Measurements from ENCODE around the gene CDC20.
A peak's percentile ranks its signal among the peaks of the same experiment; 100 is the strongest.

The CDC20 gene

DNA sequence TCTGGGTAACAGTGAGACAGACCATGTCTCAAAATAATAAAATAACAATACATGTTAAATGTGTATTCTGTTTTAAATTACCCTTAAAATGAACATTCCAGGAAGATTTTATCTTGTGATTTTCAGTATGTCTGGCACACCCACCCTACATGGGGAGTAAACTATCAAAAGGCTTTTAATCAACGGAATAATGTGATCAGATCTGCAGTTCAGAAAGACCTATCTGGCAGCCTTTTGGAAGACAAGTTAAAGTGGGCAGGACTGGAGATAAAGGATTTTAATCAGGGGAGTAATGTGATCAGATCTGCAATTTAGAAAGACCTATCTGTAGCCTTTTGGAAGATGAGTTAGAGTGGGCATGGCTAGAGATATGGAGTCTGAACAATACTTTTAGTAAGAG, 20.7 kb downstream of the CDC20 start:
- no peak overlapping the region for H3K4me3 ChIP-seq (ENCODE audit: low read length in 2 of 2)
- no peaks in the 10 kb centered on the region for H3K4me1 ChIP-seq (ENCODE audit: control insufficient read depth in 2 of 2, insufficient read depth in 2 of 2, low read length in 2 of 2)
- H3K9me3 ChIP-seq (ENCODE audit: control insufficient read depth in 2 of 2, low read length in 2 of 2) = no peaks in the 10 kb centered on the region
- H3K27ac ChIP-seq (ENCODE audit: low read depth in 2 of 2, low read length in 2 of 2) = no peak overlapping the region
- no peaks in the 10 kb centered on the region for H3K27me3 ChIP-seq (ENCODE audit: control insufficient read depth in 2 of 2, insufficient read depth in 2 of 2, low read length in 2 of 2)
- H3K36me3 ChIP-seq (ENCODE audit: control insufficient read depth in 2 of 2, insufficient read depth in 2 of 2, low read length in 2 of 2) = peaks cover 33% of the 10 kb centered on the region in 2 donors
- H3K9ac ChIP-seq (ENCODE audit: low read depth in 1 of 2, low read length in 2 of 2) = no peak overlapping the region

DNA sequence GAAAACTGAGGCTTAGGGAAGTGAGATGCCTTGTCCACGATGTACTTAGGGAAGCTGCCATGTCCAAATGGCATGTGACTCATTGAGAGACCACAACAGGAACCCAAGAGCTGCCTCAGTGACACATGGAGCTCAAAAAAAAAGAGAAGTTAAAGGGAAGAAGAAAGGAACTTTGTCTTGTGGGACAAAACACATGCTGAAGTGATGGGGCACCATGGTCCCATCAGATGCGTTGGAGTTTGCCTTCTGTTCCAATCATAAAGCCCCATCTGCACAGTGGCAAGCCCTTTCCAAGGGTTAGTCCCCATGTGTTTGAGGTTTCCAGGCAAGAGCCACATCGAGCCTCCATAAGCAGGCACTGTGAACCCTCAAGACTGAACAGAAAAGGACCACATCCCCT, 22.8 kb downstream of the CDC20 start:
- Histone ChIP-seq H3K9ac (ENCODE audit: low read depth in 1 of 2, low read length in 2 of 2) (no peak overlapping the region), H3K36me3 (ENCODE audit: control insufficient read depth in 2 of 2, insufficient read depth in 2 of 2, low read length in 2 of 2) (peaks cover 53 to 55% of the 10 kb centered on the region in 2 donors), H3K27ac (ENCODE audit: low read depth in 2 of 2, low read length in 2 of 2) (peak overlapping the region in 1 of 2 donors; percentile 6), H3K27me3 (ENCODE audit: control insufficient read depth in 2 of 2, insufficient read depth in 2 of 2, low read length in 2 of 2) (no peaks in the 10 kb centered on the region), H3K4me3 (ENCODE audit: low read length in 2 of 2) (no peak overlapping the region), H3K4me1 (ENCODE audit: control insufficient read depth in 2 of 2, insufficient read depth in 2 of 2, low read length in 2 of 2) (no peaks in the 10 kb centered on the region), H3K9me3 (ENCODE audit: control insufficient read depth in 2 of 2, low read length in 2 of 2) (no peaks in the 10 kb centered on the region)

GRCh38 chr1:43382027-43382779, 23.4 kb downstream of the CDC20 start:
- no peak overlapping the region for H3K4me3 ChIP-seq (ENCODE audit: low read length in 2 of 2)
- H3K36me3 ChIP-seq (ENCODE audit: control insufficient read depth in 2 of 2, insufficient read depth in 2 of 2, low read length in 2 of 2) = peaks cover 55 to 60% of the 10 kb centered on the region in 2 donors
- no peaks in the 10 kb centered on the region for H3K9me3 ChIP-seq (ENCODE audit: control insufficient read depth in 2 of 2, low read length in 2 of 2)
- H3K4me1 ChIP-seq (ENCODE audit: control insufficient read depth in 2 of 2, insufficient read depth in 2 of 2, low read length in 2 of 2) = no peaks in the 10 kb centered on the region
- H3K27ac ChIP-seq (ENCODE audit: low read depth in 2 of 2, low read length in 2 of 2) = peak overlapping the region in 1 of 2 donors; percentile 6
- no peak overlapping the region for H3K9ac ChIP-seq (ENCODE audit: low read depth in 1 of 2, low read length in 2 of 2)
- H3K27me3 ChIP-seq (ENCODE audit: control insufficient read depth in 2 of 2, insufficient read depth in 2 of 2, low read length in 2 of 2) = no peaks in the 10 kb centered on the region

- no peaks in the 10 kb centered on the region for H3K27me3 ChIP-seq (ENCODE audit: control insufficient read depth in 2 of 2, insufficient read depth in 2 of 2, low read length in 2 of 2)
- peaks cover 58 to 68% of the 10 kb centered on the region in 2 donors for H3K36me3 ChIP-seq (ENCODE audit: control insufficient read depth in 2 of 2, insufficient read depth in 2 of 2, low read length in 2 of 2)
- no peak overlapping the region for H3K27ac ChIP-seq (ENCODE audit: low read depth in 2 of 2, low read length in 2 of 2)
- H3K9me3 ChIP-seq (ENCODE audit: control insufficient read depth in 2 of 2, low read length in 2 of 2) = no peaks in the 10 kb centered on the region
- H3K4me1 ChIP-seq (ENCODE audit: control insufficient read depth in 2 of 2, insufficient read depth in 2 of 2, low read length in 2 of 2) = peaks cover 4 to 7% of the 10 kb centered on the region in 2 donors
- no peak overlapping the region for H3K9ac ChIP-seq (ENCODE audit: low read depth in 1 of 2, low read length in 2 of 2)
- H3K4me3 ChIP-seq (ENCODE audit: low read length in 2 of 2) = no peak overlapping the region
These were observed 24.7 kb downstream of the CDC20 start for GRCh38 chr1:43383449-43383848.

DNA sequence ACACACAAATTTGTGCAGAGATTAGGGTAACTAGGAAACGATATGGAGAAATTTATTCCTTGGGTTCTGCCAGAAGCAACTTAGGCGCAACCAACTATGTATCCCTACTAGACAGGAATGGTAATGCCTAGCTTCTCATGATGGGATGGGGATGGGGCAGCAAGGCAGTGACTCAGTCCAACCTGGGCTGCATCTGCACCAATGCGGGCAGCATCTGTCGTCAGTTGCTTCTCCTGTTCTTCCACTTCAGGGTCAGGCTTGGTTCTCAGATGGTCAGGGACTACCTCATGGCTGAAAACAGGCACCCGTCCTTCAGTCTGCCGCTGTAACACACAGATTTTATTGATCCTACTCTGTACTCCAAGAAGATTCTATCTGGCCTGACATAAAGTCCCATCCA, 27.9 kb downstream of the CDC20 start:
- H3K4me1 ChIP-seq (ENCODE audit: control insufficient read depth in 2 of 2, insufficient read depth in 2 of 2, low read length in 2 of 2) = peaks cover 19 to 22% of the 10 kb centered on the region in 2 donors
- H3K36me3 ChIP-seq (ENCODE audit: control insufficient read depth in 2 of 2, insufficient read depth in 2 of 2, low read length in 2 of 2) = peaks cover 57 to 62% of the 10 kb centered on the region in 2 donors

GRCh38 chr1:43387976-43388599, 29.3 kb downstream of the CDC20 start:
- no peaks in the 10 kb centered on the region for H3K9me3 ChIP-seq (ENCODE audit: control insufficient read depth in 2 of 2, low read length in 2 of 2)
- H3K4me1 ChIP-seq (ENCODE audit: control insufficient read depth in 2 of 2, insufficient read depth in 2 of 2, low read length in 2 of 2) = peaks cover 19 to 22% of the 10 kb centered on the region in 2 donors
- peaks cover 43 to 48% of the 10 kb centered on the region in 2 donors for H3K36me3 ChIP-seq (ENCODE audit: control insufficient read depth in 2 of 2, insufficient read depth in 2 of 2, low read length in 2 of 2)
- H3K27me3 ChIP-seq (ENCODE audit: control insufficient read depth in 2 of 2, insufficient read depth in 2 of 2, low read length in 2 of 2) = no peaks in the 10 kb centered on the region
- peak overlapping the region in 1 of 2 donors; percentile 87 for H3K4me3 ChIP-seq (ENCODE audit: low read length in 2 of 2)
- no peak overlapping the region for H3K27ac ChIP-seq (ENCODE audit: low read depth in 2 of 2, low read length in 2 of 2)
- no peak overlapping the region for H3K9ac ChIP-seq (ENCODE audit: low read depth in 1 of 2, low read length in 2 of 2)

More for the DNA sequence above, 27.9 kb downstream of the CDC20 start:
- no peak overlapping the region for H3K27ac ChIP-seq (ENCODE audit: low read depth in 2 of 2, low read length in 2 of 2)
- no peaks in the 10 kb centered on the region for H3K9me3 ChIP-seq (ENCODE audit: control insufficient read depth in 2 of 2, low read length in 2 of 2)
- no peak overlapping the region for H3K9ac ChIP-seq (ENCODE audit: low read depth in 1 of 2, low read length in 2 of 2)
- no peaks in the 10 kb centered on the region for H3K27me3 ChIP-seq (ENCODE audit: control insufficient read depth in 2 of 2, insufficient read depth in 2 of 2, low read length in 2 of 2)
- H3K4me3 ChIP-seq (ENCODE audit: low read length in 2 of 2) = no peak overlapping the region

- no peak overlapping the region for H3K27ac ChIP-seq (ENCODE audit: low read depth in 2 of 2, low read length in 2 of 2)
- peak overlapping the region; percentile 78 to 94 for H3K9ac ChIP-seq (ENCODE audit: low read depth in 1 of 2, low read length in 2 of 2)
- peak overlapping the region; percentile 72 to 87 for H3K4me3 ChIP-seq (ENCODE audit: low read length in 2 of 2)
- H3K9me3 ChIP-seq (ENCODE audit: control insufficient read depth in 2 of 2, low read length in 2 of 2) = no peaks in the 10 kb centered on the region
- no peaks in the 10 kb centered on the region for H3K27me3 ChIP-seq (ENCODE audit: control insufficient read depth in 2 of 2, insufficient read depth in 2 of 2, low read length in 2 of 2)
- H3K36me3 ChIP-seq (ENCODE audit: control insufficient read depth in 2 of 2, insufficient read depth in 2 of 2, low read length in 2 of 2) = peaks cover 38 to 44% of the 10 kb centered on the region in 2 donors
- H3K4me1 ChIP-seq (ENCODE audit: control insufficient read depth in 2 of 2, insufficient read depth in 2 of 2, low read length in 2 of 2) = peaks cover 19 to 22% of the 10 kb centered on the region in 2 donors
These were observed 29.8 kb downstream of the CDC20 start for GRCh38 chr1:43388613-43389012.

GRCh38 chr1:43389326-43390313, 30.8 kb downstream of the CDC20 start, which contains the start of the genes MED8 and SZT2:
MED8 (minus strand) TSS chr1:43389800; CDS start chr1:43389764, 36 bp downstream.
SZT2 (plus strand) TSS chr1:43389899; CDS start chr1:43389969, 70 bp downstream.
- no peaks in the 10 kb centered on the region for H3K27me3 ChIP-seq (ENCODE audit: control insufficient read depth in 2 of 2, insufficient read depth in 2 of 2, low read length in 2 of 2)
- peak within 1 kb of the TSS; percentile 79 to 90 for H3K27ac ChIP-seq (ENCODE audit: low read depth in 2 of 2, low read length in 2 of 2)
- peaks cover 28 to 34% of the 10 kb centered on the region in 2 donors for H3K36me3 ChIP-seq (ENCODE audit: control insufficient read depth in 2 of 2, insufficient read depth in 2 of 2, low read length in 2 of 2)

DNA sequence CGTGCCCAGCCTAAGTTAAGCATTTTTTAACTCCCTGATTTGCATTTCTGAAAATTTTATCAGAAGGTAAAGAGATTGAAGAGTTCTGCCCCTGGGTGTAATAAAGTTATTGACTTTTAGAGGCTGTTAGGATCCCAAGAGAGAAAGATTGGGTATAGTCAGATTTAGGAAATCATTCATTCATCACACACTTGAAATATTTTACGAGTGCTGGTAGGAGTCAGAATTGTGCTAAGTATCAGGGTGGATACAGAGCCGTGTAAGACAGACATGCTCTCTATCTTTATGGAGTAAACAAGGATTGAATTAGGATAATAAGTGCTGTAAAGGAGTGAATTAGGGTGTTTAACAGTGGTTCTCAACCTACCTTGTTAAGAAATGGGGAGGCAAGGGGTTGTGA, 33.9 kb downstream of the CDC20 start:
- H3K27me3 ChIP-seq (ENCODE audit: control insufficient read depth in 2 of 2, insufficient read depth in 2 of 2, low read length in 2 of 2) = no peaks in the 10 kb centered on the region
- H3K9ac ChIP-seq (ENCODE audit: low read depth in 1 of 2, low read length in 2 of 2) = no peak overlapping the region
- no peaks in the 10 kb centered on the region for H3K9me3 ChIP-seq (ENCODE audit: control insufficient read depth in 2 of 2, low read length in 2 of 2)
- no peak overlapping the region for H3K4me3 ChIP-seq (ENCODE audit: low read length in 2 of 2)
- peaks cover 22 to 28% of the 10 kb centered on the region in 2 donors for H3K4me1 ChIP-seq (ENCODE audit: control insufficient read depth in 2 of 2, insufficient read depth in 2 of 2, low read length in 2 of 2)
- H3K36me3 ChIP-seq (ENCODE audit: control insufficient read depth in 2 of 2, insufficient read depth in 2 of 2, low read length in 2 of 2) = peaks cover 0 to 19% of the 10 kb centered on the region in 2 donors
- H3K27ac ChIP-seq (ENCODE audit: low read depth in 2 of 2, low read length in 2 of 2) = no peak overlapping the region

More at GRCh38 chr1:43389326-43390313, 30.8 kb downstream of the CDC20 start, which contains the start of the genes MED8 and SZT2:
- Histone ChIP-seq H3K4me3 (ENCODE audit: low read length in 2 of 2) (peak within 1 kb of the TSS; percentile 72 to 87), H3K4me1 (ENCODE audit: control insufficient read depth in 2 of 2, insufficient read depth in 2 of 2, low read length in 2 of 2) (peaks cover 19 to 22% of the 10 kb centered on the region in 2 donors), H3K9ac (ENCODE audit: low read depth in 1 of 2, low read length in 2 of 2) (peak within 1 kb of the TSS; percentile 78 to 94), H3K9me3 (ENCODE audit: control insufficient read depth in 2 of 2, low read length in 2 of 2) (no peaks in the 10 kb centered on the region)

All from mucosa of rectum (tissue), 2 donors.